ENCODE data around the gene AP1S1. TPM values are rescaled to one million over a fixed set of nuclear protein-coding genes. Genes with fewer than 3 reads are reported as not detected.

AP1S1 gene
- total and polyA plus RNA-seq, 2 of the 13 experiments (the other 11 are each of a cell fraction or from before 2014, with no cell fraction given), result 57.5 to 68.1 TPM

- TF ChIP-seq CTCF (CRISPR knock-in tag; IDR thresholded peaks at IDR 0.05) (peak; percentile 44), NBN (conservative IDR thresholded peaks at IDR 0.05) (no peak), EZH2 (conservative IDR thresholded peaks at IDR 0.05; ENCODE audit: low read depth, low read length) (peak; percentile 94), ZSCAN25 (CRISPR knock-in tag; IDR thresholded peaks at IDR 0.05) (no peak), THYN1 (CRISPR knock-in tag; IDR thresholded peaks at IDR 0.05; ENCODE audit: borderline replicate concordance, low read depth) (no peak), ZNF687 (CRISPR knock-in tag; IDR thresholded peaks at IDR 0.05) (peak; percentile 23; the same call in 1 of the 2 replicates), ZNF430 (CRISPR knock-in tag; IDR thresholded peaks at IDR 0.05) (no peak), CHCHD3 (CRISPR knock-in tag; IDR thresholded peaks at IDR 0.05) (0 out of 2 replicates have a peak, but pooled peaks have one; percentile 2), ZNF768 (CRISPR knock-in tag; IDR thresholded peaks at IDR 0.05) (peak; percentile 26; the same call in 1 of the 2 replicates), ZBTB14 (CRISPR knock-in tag; IDR thresholded peaks at IDR 0.05) (peak; percentile 60; the same call in 1 of the 2 replicates), KLF13 (CRISPR knock-in tag; IDR thresholded peaks at IDR 0.05) (no peak), ZFYVE20 (CRISPR knock-in tag; IDR thresholded peaks at IDR 0.05; ENCODE audit: borderline replicate concordance, low read depth) (no peak), ZNF547 (CRISPR knock-in tag; IDR thresholded peaks at IDR 0.05) (0 out of 2 replicates have a peak, but pooled peaks have one; percentile 48), ZNF513 (CRISPR knock-in tag; conservative IDR thresholded peaks at IDR 0.05) (no peak), ZNF800 (CRISPR knock-in tag; IDR thresholded peaks at IDR 0.05) (peak; percentile 65; the same call in 1 of the 2 replicates), SRSF4 (IDR thresholded peaks at IDR 0.05; ENCODE audit: low read depth, low read length, poor library complexity, severe bottlenecking) (no peak)
These were observed 18.0 kb downstream of the AP1S1 start (continued) for GRCh38 chr7:101172005-101172853.

All from HepG2 (cell line).